ENCODE measurements around the gene PLEKHJ1. TPM values are rescaled to one million over a fixed set of nuclear protein-coding genes. Genes with fewer than 3 reads are reported as not detected.

PLEKHJ1 gene
- total and polyA plus RNA-seq, 2 of the 13 experiments (the other 11 are each of a cell fraction or from before 2014, with no cell fraction given) = 70.5 to 130 TPM

DNA sequence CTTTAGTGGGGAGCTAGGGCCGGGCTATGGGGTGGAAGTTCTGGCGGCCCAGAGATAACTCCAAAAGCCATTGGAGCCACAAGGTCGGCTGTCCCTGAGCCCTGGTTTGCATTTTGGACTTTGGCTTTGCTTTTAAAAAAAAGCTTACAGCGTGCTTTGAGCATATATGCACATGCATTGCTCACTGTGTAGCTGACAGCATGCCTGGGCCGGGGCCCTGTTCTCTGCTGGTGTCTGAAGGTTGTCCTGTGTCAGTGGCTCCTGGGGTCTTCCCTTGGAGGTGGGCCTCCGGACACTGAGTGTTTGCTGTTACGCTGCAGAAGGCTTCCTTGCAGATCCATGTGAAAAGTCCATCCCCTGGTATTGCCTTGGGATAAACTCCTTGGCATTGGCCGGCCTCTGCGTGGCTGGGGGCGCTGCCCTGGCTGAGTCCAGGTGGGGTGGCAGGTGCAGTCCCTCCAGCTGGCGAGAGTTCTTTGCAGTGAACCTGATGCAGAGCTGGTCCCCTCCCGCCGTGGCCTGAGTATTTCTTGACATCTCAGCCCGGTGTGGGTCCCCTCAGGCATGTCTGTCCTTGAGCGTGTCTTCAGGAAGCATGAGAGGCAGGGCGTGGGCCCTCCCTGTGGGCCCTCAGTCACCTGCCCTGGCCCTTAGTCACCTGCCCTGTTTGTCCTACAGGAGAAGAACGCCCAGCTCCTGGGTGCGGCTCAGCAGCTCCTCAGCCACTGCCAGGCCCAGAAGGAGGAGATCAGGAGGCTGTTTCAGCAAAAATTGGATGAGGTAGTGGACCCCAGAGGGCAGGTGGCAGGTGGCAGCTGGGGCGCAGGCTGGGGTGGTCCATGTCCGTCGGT, 23.0 kb downstream of the PLEKHJ1 start (continued):
- TF ChIP-seq ZIK1 (CRISPR knock-in tag; IDR thresholded peaks at IDR 0.05; ENCODE audit: borderline replicate concordance, low read depth) = peak; percentile 85; the same call in 1 of the 2 replicates
- TF ChIP-seq ZNF605 (CRISPR knock-in tag; IDR thresholded peaks at IDR 0.05) = peak; percentile 75

DNA sequence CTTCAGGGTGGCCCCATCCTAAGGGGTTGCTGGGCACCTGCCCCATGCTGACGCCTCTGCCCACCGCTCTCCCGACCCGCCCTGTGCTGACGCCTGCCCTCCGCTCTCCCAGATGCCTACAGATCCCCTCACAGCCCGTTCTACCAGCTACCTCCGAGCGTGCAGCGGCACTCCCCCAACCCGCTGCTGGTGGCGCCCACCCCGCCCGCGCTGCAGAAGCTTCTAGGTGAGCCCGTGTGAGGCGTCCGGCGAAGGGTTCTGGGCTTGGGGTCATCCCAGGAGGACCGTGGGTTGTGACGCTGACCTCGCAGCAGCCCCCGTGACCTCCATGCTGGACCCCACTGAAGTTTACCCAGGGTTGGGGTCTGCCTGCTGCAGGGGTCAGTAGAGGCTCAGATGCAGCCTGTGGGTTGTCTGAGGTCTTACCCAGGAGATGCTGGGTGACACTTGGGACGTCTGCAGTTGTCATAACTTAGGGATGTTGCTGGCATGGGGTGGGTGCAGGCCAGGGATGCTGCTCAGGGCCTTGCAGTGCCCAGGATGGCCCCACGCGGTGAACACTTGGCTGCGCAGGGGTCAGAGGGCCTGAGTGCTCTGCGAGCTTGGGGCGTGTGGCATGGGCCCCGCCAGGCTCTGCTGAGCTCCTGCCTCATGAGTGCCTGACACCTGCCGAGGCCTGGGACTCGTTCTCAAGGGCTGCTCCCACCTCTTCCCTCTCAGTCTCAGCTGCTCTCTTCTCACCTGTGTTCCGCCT, 25.0 kb downstream of the PLEKHJ1 start:
- H3K4me1 ChIP-seq (ENCODE audit: insufficient read depth, low read length) = peaks cover 27% of the 10 kb centered on the region
- peaks cover 46 to 84% of the 10 kb centered on the region in 2 experiments for H3K36me3 ChIP-seq (replicated peaks in 1 of 2; ENCODE audit: control insufficient read depth in 1 of 2, insufficient read depth in 2 of 2, low read length in 2 of 2)
- no peaks in the 10 kb centered on the region for H4K20me1 ChIP-seq (ENCODE audit: insufficient read depth, low read length)
- DNase-seq (ENCODE audit: low spot score) = no peak
- ChIA-PET POLR2A (no interaction called here), CTCF (ENCODE audit: low intra/inter-chr PET ratio, low total read pairs) (no interaction called here)
- in situ Hi-C loops (cut with HindIII; ENCODE audit: extremely low pct_ligation_motif_present, low pct_unique_long_range_greater_than_20kb) = loop anchor here (5.0 kb wide), 1 partner anchor 39 kb away; no protein-coding TSS in a partner anchor
- no peak overlapping the region for H3K9ac ChIP-seq (ENCODE audit: insufficient read depth, low read depth, low read length)
- no peak overlapping the region for H3K4me3 ChIP-seq (replicated peaks in 1 of 3; ENCODE audit: insufficient read depth in 1 of 3, low read depth in 2 of 3, low read length in 3 of 3)
- peak overlapping the region; percentile 77 for H3K27ac ChIP-seq (ENCODE audit: extremely low read length, insufficient read depth, low read length)
- TF ChIP-seq RBM22 (optimal IDR thresholded peaks at IDR 0.05; ENCODE audit: low read length) = peak; percentile 75
- TF ChIP-seq KAT2B (IDR thresholded peaks at IDR 0.05; ENCODE audit: borderline replicate concordance, low read depth, low read length) = no peak
- H3K4me2 ChIP-seq (ENCODE audit: low read depth, low read length) = no peak overlapping the region
- FAIRE-seq = no peak
- no peak for ATAC-seq
- no peaks in the 10 kb centered on the region for H3K27me3 ChIP-seq (ENCODE audit: control insufficient read depth in 1 of 2, insufficient read depth in 2 of 2, low read length in 2 of 2)
- intact Hi-C loops (cut with micrococcal nuclease; ENCODE audit: unreplicated experiment) = no loop called here
- 99% methylated on average over 26 of the region's 33 CpGs for WGBS (ENCODE audit: low lambda C conversion rate)
- BruUV-seq (replicated peaks) = no TSS peak
- H2AFZ ChIP-seq (ENCODE audit: low read length) = no peak overlapping the region
- peaks cover 4% of the 10 kb centered on the region for H3K79me2 ChIP-seq (ENCODE audit: insufficient read depth, low read length)
- no peaks in the 10 kb centered on the region for H3K9me3 ChIP-seq (ENCODE audit: low read length)
